K562 (cell line): ENCODE results near the gene CAPZB. TPM values are rescaled to one million over a fixed set of nuclear protein-coding genes. Genes with fewer than 3 reads are reported as not detected.
A peak's percentile ranks its signal among the peaks of the same experiment; 100 is the strongest.

ENCODE experiments used
- ATAC-seq: fragments of 200-7000 bp; cut with Tn5 transposase; 3 replicates; pipeline ENCODE4 v1.9.1; 2020; ENCODE audit warnings: moderate library complexity
- BruUV-seq: library from RNA; stranded (reverse); fragments of 400-500 nt; replicated peaks from 2 replicates; lab custom pipeline; 2021; lab: Mats Ljungman, UMichigan
- CTCF ChIA-PET: fragments of 300-600 bp; formaldehyde crosslinking; extraction: SDS; loops from one replicate; lab custom pipeline; 2021; ENCODE audit warnings: low intra/inter-chr PET ratio; lab: Yijun Ruan, JAX
- POLR2A ChIA-PET: fragments of 300-600, 350-650 bp; sonication (Branson Sonifier 250); formaldehyde crosslinking; extraction: SDS; loops from one replicate; lab custom pipeline; 2021; ENCODE audit warnings: antibody characterized with exemption, inconsistent platforms; lab: Yijun Ruan, JAX
- DNase-seq, 4 experiments: peaks; one replicate each; pipeline versions ENCODE4 v3.0.0 to v3.0.0-alpha.2; 2011 to 2018; ENCODE audit warnings: low spot score in 3 of 4, mixed read lengths in 3 of 4; ENCODE audit errors: extremely low read depth in 1 of 4
- FAIRE-seq: peaks from 2 replicates; lab custom pipeline; 2011; peaks lifted over from hg19 to GRCh38; lab: Jason Lieb, UNC
- H2AFZ ChIP-seq: 2 replicates; pipeline ENCODE4 v1.6.0; 2011; ENCODE audit warnings: low read depth, low read length, control low read depth, inconsistent platforms
- H3K27ac ChIP-seq: fragments of 200-600 bp; 3 replicates; pipeline ENCODE4 v1.8.0; 2011; ENCODE audit warnings: low read depth, mild to moderate bottlenecking, control low read depth, inconsistent platforms, low read length, moderate library complexity, mixed read lengths; ENCODE audit errors: extremely low read depth
- H3K27me3 ChIP-seq, 2 experiments: fragments of 300-600 bp in 1 of 2; 2 replicates in 1 of 2; 3 replicates in 1 of 2; pipeline versions ENCODE4 v1.6.0 to v1.8.0; 2011; ENCODE audit warnings: inconsistent platforms in 2 of 2, low read length in 2 of 2, mild to moderate bottlenecking in 1 of 2, mixed read lengths in 1 of 2, moderate library complexity in 1 of 2; ENCODE audit not compliant: control insufficient read depth in 2 of 2, insufficient read depth in 2 of 2
- H3K36me3 ChIP-seq: fragments of 300-600 bp; 3 replicates; pipeline ENCODE4 v1.8.0; 2011; ENCODE audit warnings: mild to moderate bottlenecking, low read length, inconsistent platforms; ENCODE audit not compliant: control insufficient read depth, insufficient read depth
- H3K4me1 ChIP-seq, 2 experiments: fragments of 200-600 bp in 1 of 2; replicated peaks in 1 of 2; 2 replicates in 1 of 2; 3 replicates in 1 of 2; pipeline versions ENCODE4 v1.5.1 to v1.8.0; 2011; ENCODE audit warnings: inconsistent platforms in 2 of 2, low read length in 2 of 2, mild to moderate bottlenecking in 1 of 2, mixed read lengths in 1 of 2, moderate library complexity in 1 of 2; ENCODE audit not compliant: control insufficient read depth in 2 of 2, insufficient read depth in 2 of 2
- H3K4me2 ChIP-seq: 2 replicates; pipeline ENCODE4 v1.6.1; 2011; ENCODE audit warnings: low read length, control low read depth, inconsistent platforms, mixed read lengths; ENCODE audit not compliant: insufficient read depth
- H3K4me3 ChIP-seq: fragments of 200-600 bp; sonication (generic), shearing (Covaris generic); 2 replicates; pipeline ENCODE4 v1.5.1; 2016; ENCODE audit warnings: control low read depth, inconsistent platforms
- H3K79me2 ChIP-seq: fragments of 200-600 bp; 3 replicates; pipeline ENCODE4 v1.8.0; 2011; ENCODE audit warnings: low read length, inconsistent platforms; ENCODE audit not compliant: control insufficient read depth, insufficient read depth
- H3K9ac ChIP-seq, 2 experiments: 2 replicates each; pipeline versions ENCODE4 v1.6.0 to v1.6.1; 2011; ENCODE audit warnings: low read depth in 2 of 2, low read length in 2 of 2, control low read depth in 1 of 2, inconsistent platforms in 1 of 2, mild to moderate bottlenecking in 1 of 2, mixed read lengths in 1 of 2; ENCODE audit not compliant: insufficient read depth in 1 of 2
- H3K9me1 ChIP-seq: one replicate; pipeline ENCODE4 v1.6.0; 2011; ENCODE audit warnings: inconsistent platforms, mild to moderate bottlenecking, low read length, moderate library complexity; ENCODE audit not compliant: control insufficient read depth, insufficient read depth
- H3K9me3 ChIP-seq: replicated peaks from 2 replicates; pipeline ENCODE4 v1.5.1; 2011; ENCODE audit warnings: low read depth, low read length, inconsistent platforms; ENCODE audit not compliant: control insufficient read depth, insufficient read depth
- H4K20me1 ChIP-seq: replicated peaks from 2 replicates; pipeline ENCODE4 v1.6.1; 2011; ENCODE audit warnings: low read length, inconsistent platforms, mixed read lengths; ENCODE audit not compliant: control insufficient read depth, insufficient read depth
- MYNN ChIP-seq, 2 experiments: sonication (generic); formaldehyde crosslinking in 1 of 2; IDR thresholded peaks; 2 replicates each; pipeline versions ENCODE4 v1.5.0 to v1.6.1; 2016 to 2020; ENCODE audit warnings: antibody characterized with exemption in 1 of 2, missing genetic modification reagents in 1 of 2
- SAFB2 ChIP-seq: fragments of 200-400 bp; formaldehyde crosslinking; IDR thresholded peaks from 2 replicates; pipeline ENCODE4 v1.6.1; 2018; ENCODE audit warnings: borderline replicate concordance, low read length, low read depth, moderate library complexity; ENCODE audit not compliant: severe bottlenecking
- ZNF121 ChIP-seq: sonication (generic); formaldehyde crosslinking; conservative IDR thresholded peaks from 2 replicates; pipeline ENCODE4 v1.8.0; 2022; ENCODE audit warnings: missing genetic modification reagents
- WGBS: fragments of 100-300 bp; shearing (Covaris generic); methylation state at CpG from one replicate; pipeline ENCODE4 v1.1.6; 2016; ENCODE audit warnings: low coverage, mixed read lengths; ENCODE audit not compliant: insufficient coverage; ENCODE audit errors: missing lambda C conversion rate; 5-methylcytosine and 5-hydroxymethylcytosine counted together
- in situ Hi-C: fragments of 300-500 bp; cut with MboI; formaldehyde crosslinking; loops from 4 replicates; pipeline ENCODE4 v1.15.0; 2018; ENCODE audit warnings: inconsistent platforms, mixed read lengths
- intact Hi-C: fragments of 100-400 bp; cut with micrococcal nuclease; formaldehyde crosslinking; loops from 2 replicates; pipeline ENCODE4 v1.14.2; 2022
- polyA plus RNA-seq, 8 experiments: library from polyadenylated mRNA; depleted of rRNA in 4 of 8; stranded (reverse) in 5 of 8; unstranded in 3 of 8; fragments of >200 nt; fragmentation: Nextera tagmentation in 2 of 8; fragmentation: Illumina TruSeq in 1 of 8; extraction: Ambion mirVana in 2 of 8; extraction: Trizol in 1 of 8; gene quantifications; 2 replicates each; pipeline versions ENCODE4 v1.2.1 to v1.2.3, GENCODE V29; 2011 to 2014; ENCODE audit warnings: inconsistent platforms in 1 of 8, missing spikeins in 1 of 8
- total RNA-seq, 7 experiments: library from RNA; depleted of rRNA in 6 of 7; stranded (reverse); fragments of >200 nt in 6 of 7; fragmentation: Illumina TruSeq in 2 of 7; extraction: Trizol in 2 of 7; gene quantifications; 2 replicates each; pipeline versions ENCODE4 v1.2.1 to v1.2.3, GENCODE V29; 2011 to 2021; ENCODE audit warnings: low replicate concordance in 1 of 7

CAPZB gene
- total and polyA plus RNA-seq, 9 of the 15 experiments (the other 6 are each of a cell fraction or from before 2014, with no cell fraction given), result 57.6 to 297 (median 125) TPM

- WGBS, result 87% methylated on average over 13 of the region's 13 CpGs
- Histone ChIP-seq H4K20me1 (peaks cover 43% of the 10 kb centered on the region), H3K79me2 (peaks cover 70% of the 10 kb centered on the region), H3K9me1 (peaks cover 9% of the 10 kb centered on the region), H3K4me3 (no peak overlapping the region), H3K4me2 (no peak overlapping the region), H3K36me3 (peaks cover 14% of the 10 kb centered on the region; the same call in 2 of the 3 replicates), H3K9ac (no peak overlapping the region), H3K27ac (no peak overlapping the region), H3K9me3 (no peaks in the 10 kb centered on the region), H3K4me1 (peaks cover 4 to 8% of the 10 kb centered on the region in 2 experiments; a peak in 4 of 5 replicates), H2AFZ (no peak overlapping the region), H3K27me3 (no peaks in the 10 kb centered on the region)
- intact Hi-C loops (no loop called here), in situ Hi-C loops (no loop called here)
- DNase-seq (no peak), ATAC-seq (no peak), FAIRE-seq (no peak)
- TF ChIP-seq MYNN (IDR thresholded peaks at IDR 0.05) (no peak), MYNN (CRISPR knock-in tag; IDR thresholded peaks at IDR 0.05) (no peak), ZNF121 (CRISPR knock-in tag) (peak; percentile 58), SAFB2 (no peak)
- ChIA-PET CTCF (no interaction called here), POLR2A (interaction anchor here (0.7 to 1.2 kb wide), 5 partner anchors 13 to 1203 kb away, joined by 3 to 4 read pairs (median 3); no protein-coding TSS in a partner anchor)
- BruUV-seq, result no TSS peak
Observed at GRCh38 chr1:19449454-19450228, 35.7 kb downstream of the CAPZB start.
